ENCODE measurements around the gene ATXN7L1. TPM values are rescaled to one million over a fixed set of nuclear protein-coding genes. Genes with fewer than 3 reads are reported as not detected.

ATXN7L1 gene
- polyA plus RNA-seq, 1 experiment = 2.7 TPM

DNA sequence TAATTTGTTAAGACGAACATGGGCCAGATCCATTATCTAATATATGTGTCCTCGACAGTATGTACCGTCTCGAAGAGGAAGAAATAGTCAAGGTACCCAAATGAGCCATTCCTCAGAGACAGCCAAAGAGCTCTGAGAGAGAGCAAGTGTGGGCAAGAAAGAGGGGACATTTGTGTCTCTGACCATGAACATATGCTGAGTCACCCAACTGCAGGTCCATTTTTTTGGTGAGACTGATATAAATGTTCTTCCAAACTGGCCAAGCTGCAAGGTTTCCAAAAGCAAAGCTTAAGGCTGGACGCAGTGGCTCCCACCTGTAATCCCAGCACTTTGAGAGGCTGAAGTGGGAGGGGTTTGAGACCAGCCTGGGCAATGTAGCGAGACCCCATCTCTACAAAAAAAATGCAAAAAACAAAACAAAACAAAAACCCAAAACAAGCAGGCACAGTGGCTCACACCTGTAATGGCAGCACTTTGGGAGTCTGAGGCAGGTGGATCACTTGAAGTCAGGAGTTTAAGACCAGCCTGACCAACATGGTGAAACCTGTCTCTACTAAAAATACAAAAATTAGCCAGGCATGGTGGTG is 26.0 kb upstream of the ATXN7L1 start:
- ChIA-PET CTCF (no interaction called here), POLR2A (no interaction called here)
- Histone ChIP-seq H3K27me3 (ENCODE audit: control insufficient read depth, insufficient read depth, low read length) (no peaks in the 10 kb centered on the region), H3K4me3 (ENCODE audit: low read depth, low read length) (no peak overlapping the region), H3K36me3 (ENCODE audit: control insufficient read depth, insufficient read depth, low read length) (no peaks in the 10 kb centered on the region)
- no peak for DNase-seq (ENCODE audit: low read depth)
- TF ChIP-seq, protein P1, sequence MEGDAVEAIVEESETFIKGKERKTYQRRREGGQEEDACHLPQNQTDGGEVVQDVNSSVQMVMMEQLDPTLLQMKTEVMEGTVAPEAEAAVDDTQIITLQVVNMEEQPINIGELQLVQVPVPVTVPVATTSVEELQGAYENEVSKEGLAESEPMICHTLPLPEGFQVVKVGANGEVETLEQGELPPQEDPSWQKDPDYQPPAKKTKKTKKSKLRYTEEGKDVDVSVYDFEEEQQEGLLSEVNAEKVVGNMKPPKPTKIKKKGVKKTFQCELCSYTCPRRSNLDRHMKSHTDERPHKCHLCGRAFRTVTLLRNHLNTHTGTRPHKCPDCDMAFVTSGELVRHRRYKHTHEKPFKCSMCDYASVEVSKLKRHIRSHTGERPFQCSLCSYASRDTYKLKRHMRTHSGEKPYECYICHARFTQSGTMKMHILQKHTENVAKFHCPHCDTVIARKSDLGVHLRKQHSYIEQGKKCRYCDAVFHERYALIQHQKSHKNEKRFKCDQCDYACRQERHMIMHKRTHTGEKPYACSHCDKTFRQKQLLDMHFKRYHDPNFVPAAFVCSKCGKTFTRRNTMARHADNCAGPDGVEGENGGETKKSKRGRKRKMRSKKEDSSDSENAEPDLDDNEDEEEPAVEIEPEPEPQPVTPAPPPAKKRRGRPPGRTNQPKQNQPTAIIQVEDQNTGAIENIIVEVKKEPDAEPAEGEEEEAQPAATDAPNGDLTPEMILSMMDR (IDR thresholded peaks at IDR 0.05; ENCODE audit: insufficient read depth, low read depth, low read length) = no peak

DNA sequence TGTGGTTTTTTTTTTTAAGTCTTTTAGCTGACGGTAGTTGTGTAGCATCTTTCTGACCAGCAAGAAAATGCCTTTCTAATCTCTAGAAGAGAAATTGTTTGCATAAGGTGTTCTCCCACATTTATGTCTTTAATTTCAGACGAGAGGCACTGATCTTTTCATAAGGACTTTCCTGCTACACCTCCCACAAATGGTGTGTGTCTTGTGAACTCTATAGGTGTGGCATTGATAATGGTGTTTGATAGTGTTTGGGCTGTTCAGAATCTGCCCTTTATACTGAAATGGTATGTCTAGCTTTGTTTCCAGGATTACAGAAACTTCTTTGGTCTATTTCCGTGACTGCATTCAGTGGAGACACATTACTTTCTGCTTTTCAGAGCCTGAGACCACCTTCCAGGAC is 21.6 kb upstream of the ATXN7L1 start:
- Histone ChIP-seq H3K27me3 (ENCODE audit: control insufficient read depth, insufficient read depth, low read length) (no peaks in the 10 kb centered on the region), H3K36me3 (ENCODE audit: control insufficient read depth, insufficient read depth, low read length) (no peaks in the 10 kb centered on the region), H3K4me3 (ENCODE audit: low read depth, low read length) (no peak overlapping the region)
- ChIA-PET POLR2A (no interaction called here), CTCF (no interaction called here)
- TF ChIP-seq, protein P1 (IDR thresholded peaks at IDR 0.05; ENCODE audit: insufficient read depth, low read depth, low read length) = no peak
- DNase-seq (ENCODE audit: low read depth) = no peak

DNA sequence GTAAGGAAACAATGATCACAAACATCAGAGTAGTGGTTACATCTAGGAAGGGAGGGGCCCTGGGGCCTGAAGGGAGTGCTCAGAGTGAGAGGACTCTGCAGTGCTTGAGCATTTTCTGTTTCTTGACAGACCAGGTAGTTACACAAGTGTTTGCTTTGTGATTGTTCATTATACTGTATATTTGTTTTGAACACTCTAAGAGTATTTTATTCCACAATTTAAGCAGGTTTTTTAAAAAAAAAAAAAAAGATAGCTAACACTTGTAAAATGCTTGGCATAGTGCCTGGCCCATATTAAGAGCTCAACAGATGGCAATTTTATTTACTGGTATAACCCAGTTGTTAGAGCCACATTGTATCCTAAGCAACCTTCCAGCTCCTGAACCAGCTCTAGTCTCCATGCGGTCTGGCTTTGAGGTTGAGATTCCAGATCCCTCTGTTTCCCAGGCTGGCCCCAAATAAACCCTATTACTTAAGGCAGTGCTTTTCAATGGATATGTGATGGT is 20.1 kb upstream of the ATXN7L1 start:
- H3K36me3 ChIP-seq (ENCODE audit: control insufficient read depth, insufficient read depth, low read length) = no peaks in the 10 kb centered on the region
- DNase-seq (ENCODE audit: low read depth) = no peak
- CTCF ChIA-PET = interaction anchor here (0.7 kb wide), 1 partner anchor 113 kb away, joined by 4 read pairs; no protein-coding TSS in a partner anchor
- POLR2A ChIA-PET = interaction anchor here (0.7 kb wide), 1 partner anchor 239 kb away, joined by 4 read pairs; no protein-coding TSS in a partner anchor
- TF ChIP-seq, protein P1 (IDR thresholded peaks at IDR 0.05; ENCODE audit: insufficient read depth, low read depth, low read length) = no peak
- no peaks in the 10 kb centered on the region for H3K27me3 ChIP-seq (ENCODE audit: control insufficient read depth, insufficient read depth, low read length)
- no peak overlapping the region for H3K4me3 ChIP-seq (ENCODE audit: low read depth, low read length)

DNA sequence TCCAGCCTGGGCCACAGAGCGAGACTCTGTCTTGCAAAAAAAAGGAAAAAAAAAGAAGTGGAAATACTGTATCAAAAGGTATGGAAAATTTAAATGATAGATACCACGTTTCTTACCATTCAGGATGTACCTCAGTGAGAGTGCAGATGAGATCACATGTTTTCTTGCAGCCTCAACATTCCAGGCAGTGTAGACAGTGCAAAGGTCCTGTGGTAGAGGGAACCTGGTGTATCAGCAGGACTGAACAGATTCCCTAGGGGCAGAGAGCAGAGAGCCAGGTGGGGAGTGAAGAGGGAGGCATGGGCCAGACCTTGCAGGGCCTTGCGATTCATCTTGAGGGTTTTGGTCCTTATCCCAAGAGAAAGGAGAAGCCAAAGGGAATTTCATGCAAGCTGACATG is 17.7 kb upstream of the ATXN7L1 start:
- H3K36me3 ChIP-seq (ENCODE audit: control insufficient read depth, insufficient read depth, low read length) = no peaks in the 10 kb centered on the region
- DNase-seq (ENCODE audit: low read depth) = no peak
- CTCF ChIA-PET = no interaction called here
- TF ChIP-seq, protein P1 (IDR thresholded peaks at IDR 0.05; ENCODE audit: insufficient read depth, low read depth, low read length) = no peak
- H3K27me3 ChIP-seq (ENCODE audit: control insufficient read depth, insufficient read depth, low read length) = no peaks in the 10 kb centered on the region
- no peak overlapping the region for H3K4me3 ChIP-seq (ENCODE audit: low read depth, low read length)
- POLR2A ChIA-PET = no interaction called here

DNA sequence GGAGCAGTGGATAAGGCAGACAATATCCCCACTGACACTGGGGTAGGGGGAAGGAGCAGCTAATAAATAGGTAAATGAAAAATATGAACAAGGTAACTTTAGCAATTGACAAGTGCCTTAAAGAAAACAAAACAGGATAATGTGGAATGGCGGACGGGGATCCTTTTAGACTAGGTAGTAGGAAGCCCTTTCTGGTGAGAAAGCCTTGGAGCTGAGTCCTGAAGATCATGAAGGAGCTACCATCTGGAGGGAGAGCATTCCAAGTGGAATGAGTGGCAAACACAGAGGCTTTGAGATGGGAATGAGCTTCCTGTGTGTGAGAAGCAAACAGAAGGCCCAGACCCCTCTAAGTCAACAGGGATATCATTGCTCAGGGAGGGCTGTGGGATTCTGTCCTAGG is 16.0 kb upstream of the ATXN7L1 start:
- CTCF ChIA-PET = interaction anchor here (1.2 to 2.0 kb wide), 2 partner anchors 9 to 15 kb away, joined by 3 to 9 read pairs; no protein-coding TSS in a partner anchor
- TF ChIP-seq, protein P1 (IDR thresholded peaks at IDR 0.05; ENCODE audit: insufficient read depth, low read depth, low read length) = no peak
- POLR2A ChIA-PET = no interaction called here
- Histone ChIP-seq H3K4me3 (ENCODE audit: low read depth, low read length) (no peak overlapping the region), H3K36me3 (ENCODE audit: control insufficient read depth, insufficient read depth, low read length) (no peaks in the 10 kb centered on the region), H3K27me3 (ENCODE audit: control insufficient read depth, insufficient read depth, low read length) (no peaks in the 10 kb centered on the region)
- no peak for DNase-seq (ENCODE audit: low read depth)

Measured in BJ (cell line).